SK-N-SH treated with all-trans-retinoic acid at 6 μM for 48 hours (cell line): ENCODE data around the gene MYOM3.

Experiments
- ESRRG ChIP-seq: fragments of 250-450 bp; sonication (Bioruptor Pico); IDR thresholded peaks from 2 replicates; pipeline ENCODE4 v1.6.1; 2021; ENCODE audit warnings: mild to moderate bottlenecking
- OSR1 ChIP-seq: fragments of 250-450 bp; sonication (Bioruptor Pico); IDR thresholded peaks from 2 replicates; pipeline ENCODE4 v1.8.0; 2022; ENCODE audit warnings: moderate library complexity, mild to moderate bottlenecking, inconsistent platforms
- RARB ChIP-seq: fragments of 250-450 bp; sonication (Bioruptor Pico); IDR thresholded peaks from 2 replicates; pipeline ENCODE4 v1.8.0; 2021; ENCODE audit warnings: mild to moderate bottlenecking, moderate library complexity
- SNAI2 ChIP-seq: fragments of 250-450 bp; sonication (Bioruptor Pico); IDR thresholded peaks from 2 replicates; pipeline ENCODE4 v1.5.0; 2020; ENCODE audit warnings: mild to moderate bottlenecking, moderate library complexity
- TCF4 ChIP-seq: fragments of 250-450 bp; sonication (Bioruptor Pico); IDR thresholded peaks from 2 replicates; pipeline ENCODE4 v1.8.0; 2021; ENCODE audit warnings: mild to moderate bottlenecking, moderate library complexity, borderline replicate concordance
- TOX ChIP-seq: fragments of 250-450 bp; sonication (Bioruptor Pico); IDR thresholded peaks from 2 replicates; pipeline ENCODE4 v1.8.0; 2021; ENCODE audit warnings: mild to moderate bottlenecking, moderate library complexity, borderline replicate concordance
- ZFP3 ChIP-seq: fragments of 250-450 bp; sonication (Bioruptor Pico); IDR thresholded peaks from 2 replicates; pipeline ENCODE4 v1.5.0; 2020; ENCODE audit warnings: mild to moderate bottlenecking, moderate library complexity
- ZNF565 ChIP-seq: fragments of 450-650 bp; formaldehyde crosslinking; conservative IDR thresholded peaks from 2 replicates; pipeline ENCODE4 v1.5.0; 2020; ENCODE audit warnings: low read depth, mild to moderate bottlenecking, moderate library complexity
- TF ChIP-seq, protein P1 (sequence below): fragments of 250-450 bp; sonication (Bioruptor Pico); IDR thresholded peaks from 2 replicates; pipeline ENCODE4 v1.8.0; 2020; ENCODE audit warnings: mild to moderate bottlenecking, moderate library complexity, borderline replicate concordance
- TF ChIP-seq, protein P2 (sequence below): fragments of 250-450 bp; sonication (Bioruptor Pico); IDR thresholded peaks from 2 replicates; pipeline ENCODE4 v1.5.1; 2020; ENCODE audit warnings: low read depth, mild to moderate bottlenecking, moderate library complexity
- TF ChIP-seq, protein P3 (sequence below): fragments of 250-450 bp; sonication (Bioruptor Pico); IDR thresholded peaks from 2 replicates; pipeline ENCODE4 v1.5.1; 2021; ENCODE audit warnings: mild to moderate bottlenecking, moderate library complexity

DNA sequence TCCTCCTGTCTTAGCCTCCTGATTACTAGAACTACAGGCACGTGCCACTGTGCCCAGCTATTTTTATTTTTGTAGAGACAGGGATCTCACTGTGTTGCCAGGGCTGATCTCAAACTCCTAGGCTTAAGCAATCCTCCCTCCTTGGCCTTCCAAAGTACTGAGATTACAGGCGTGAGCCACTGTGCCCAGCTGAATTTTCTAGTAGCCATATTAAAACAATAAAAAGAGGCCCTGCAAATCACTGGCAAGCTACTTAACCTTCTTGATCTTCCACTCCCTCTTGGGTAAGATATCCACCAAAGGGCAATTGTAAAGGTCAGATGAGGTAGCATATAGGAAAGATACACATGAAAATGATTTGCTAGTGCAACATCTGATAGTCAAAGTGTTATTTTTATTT is 66.2 kb downstream of the MYOM3 start:
- TF ChIP-seq TCF4 (CRISPR knock-in tag): no peak
- no peak for TF ChIP-seq RARB (CRISPR knock-in tag)
- TF ChIP-seq SNAI2 (CRISPR knock-in tag): no peak
- no peak for TF ChIP-seq ZNF565 (CRISPR knock-in tag)
- TF ChIP-seq, protein P1, sequence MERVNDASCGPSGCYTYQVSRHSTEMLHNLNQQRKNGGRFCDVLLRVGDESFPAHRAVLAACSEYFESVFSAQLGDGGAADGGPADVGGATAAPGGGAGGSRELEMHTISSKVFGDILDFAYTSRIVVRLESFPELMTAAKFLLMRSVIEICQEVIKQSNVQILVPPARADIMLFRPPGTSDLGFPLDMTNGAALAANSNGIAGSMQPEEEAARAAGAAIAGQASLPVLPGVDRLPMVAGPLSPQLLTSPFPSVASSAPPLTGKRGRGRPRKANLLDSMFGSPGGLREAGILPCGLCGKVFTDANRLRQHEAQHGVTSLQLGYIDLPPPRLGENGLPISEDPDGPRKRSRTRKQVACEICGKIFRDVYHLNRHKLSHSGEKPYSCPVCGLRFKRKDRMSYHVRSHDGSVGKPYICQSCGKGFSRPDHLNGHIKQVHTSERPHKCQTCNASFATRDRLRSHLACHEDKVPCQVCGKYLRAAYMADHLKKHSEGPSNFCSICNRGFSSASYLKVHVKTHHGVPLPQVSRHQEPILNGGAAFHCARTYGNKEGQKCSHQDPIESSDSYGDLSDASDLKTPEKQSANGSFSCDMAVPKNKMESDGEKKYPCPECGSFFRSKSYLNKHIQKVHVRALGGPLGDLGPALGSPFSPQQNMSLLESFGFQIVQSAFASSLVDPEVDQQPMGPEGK (CRISPR knock-in tag): no peak
- no peak for TF ChIP-seq ZFP3 (CRISPR knock-in tag)
- TF ChIP-seq TOX (CRISPR knock-in tag): no peak
- TF ChIP-seq, protein P2, sequence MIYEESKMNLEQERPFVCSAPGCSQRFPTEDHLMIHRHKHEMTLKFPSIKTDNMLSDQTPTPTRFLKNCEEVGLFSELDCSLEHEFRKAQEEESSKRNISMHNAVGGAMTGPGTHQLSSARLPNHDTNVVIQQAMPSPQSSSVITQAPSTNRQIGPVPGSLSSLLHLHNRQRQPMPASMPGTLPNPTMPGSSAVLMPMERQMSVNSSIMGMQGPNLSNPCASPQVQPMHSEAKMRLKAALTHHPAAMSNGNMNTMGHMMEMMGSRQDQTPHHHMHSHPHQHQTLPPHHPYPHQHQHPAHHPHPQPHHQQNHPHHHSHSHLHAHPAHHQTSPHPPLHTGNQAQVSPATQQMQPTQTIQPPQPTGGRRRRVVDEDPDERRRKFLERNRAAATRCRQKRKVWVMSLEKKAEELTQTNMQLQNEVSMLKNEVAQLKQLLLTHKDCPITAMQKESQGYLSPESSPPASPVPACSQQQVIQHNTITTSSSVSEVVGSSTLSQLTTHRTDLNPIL (CRISPR knock-in tag): no peak
- TF ChIP-seq ESRRG (CRISPR knock-in tag): no peak
- TF ChIP-seq OSR1 (CRISPR knock-in tag): no peak
- TF ChIP-seq, protein P3, sequence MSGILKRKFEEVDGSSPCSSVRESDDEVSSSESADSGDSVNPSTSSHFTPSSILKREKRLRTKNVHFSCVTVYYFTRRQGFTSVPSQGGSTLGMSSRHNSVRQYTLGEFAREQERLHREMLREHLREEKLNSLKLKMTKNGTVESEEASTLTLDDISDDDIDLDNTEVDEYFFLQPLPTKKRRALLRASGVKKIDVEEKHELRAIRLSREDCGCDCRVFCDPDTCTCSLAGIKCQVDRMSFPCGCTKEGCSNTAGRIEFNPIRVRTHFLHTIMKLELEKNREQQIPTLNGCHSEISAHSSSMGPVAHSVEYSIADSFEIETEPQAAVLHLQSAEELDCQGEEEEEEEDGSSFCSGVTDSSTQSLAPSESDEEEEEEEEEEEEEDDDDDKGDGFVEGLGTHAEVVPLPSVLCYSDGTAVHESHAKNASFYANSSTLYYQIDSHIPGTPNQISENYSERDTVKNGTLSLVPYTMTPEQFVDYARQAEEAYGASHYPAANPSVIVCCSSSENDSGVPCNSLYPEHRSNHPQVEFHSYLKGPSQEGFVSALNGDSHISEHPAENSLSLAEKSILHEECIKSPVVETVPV: no peak
